GM10847 (cell line): ENCODE measurements around the gene SIL1.

ENCODE experiments used
- POLR2A ChIP-seq: IDR thresholded peaks from 2 replicates; pipeline ENCODE4 v1.6.1; 2011; ENCODE audit not compliant: insufficient read length; ENCODE audit errors: extremely low read depth

The SIL1 gene

DNA sequence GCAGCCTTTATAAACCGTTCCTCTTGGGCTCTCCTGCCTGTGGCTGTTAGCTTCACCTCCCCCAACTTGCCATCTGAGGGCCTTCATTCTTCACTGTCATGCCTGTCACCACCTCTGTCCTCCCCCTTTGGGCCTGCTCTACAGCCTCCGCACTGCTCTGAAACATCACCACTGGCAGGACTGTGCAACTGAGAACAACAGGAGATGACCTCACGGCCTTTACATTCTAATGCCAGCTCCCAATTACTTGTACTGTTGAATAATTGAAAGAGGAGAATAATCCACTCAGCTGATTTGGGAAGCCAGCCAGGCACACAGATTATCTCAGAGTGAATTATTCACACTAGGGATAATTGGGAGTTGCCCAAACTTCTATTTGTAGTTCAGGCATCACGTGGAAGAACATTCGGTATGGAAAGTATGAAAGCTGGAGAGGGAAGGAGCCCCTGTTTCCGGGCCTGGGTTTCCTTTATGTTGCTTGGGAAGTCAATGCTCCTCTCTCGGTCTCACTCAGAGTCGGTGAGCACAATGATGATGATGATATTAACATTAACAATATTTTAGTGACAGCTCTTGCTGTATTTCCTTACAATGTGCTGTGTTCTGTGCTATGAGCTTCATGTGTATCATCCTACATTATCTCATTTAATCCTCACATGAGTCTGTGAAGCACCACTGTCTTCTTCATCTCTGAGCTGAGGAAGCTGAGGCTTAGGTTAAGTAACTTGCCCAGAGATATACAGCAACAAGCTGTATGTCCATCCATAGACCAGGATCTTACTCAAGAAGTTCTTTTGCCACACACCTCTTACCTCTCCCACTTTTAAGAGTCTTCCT is 223.7 kb downstream of the SIL1 start:
- TF ChIP-seq POLR2A = no peak

DNA sequence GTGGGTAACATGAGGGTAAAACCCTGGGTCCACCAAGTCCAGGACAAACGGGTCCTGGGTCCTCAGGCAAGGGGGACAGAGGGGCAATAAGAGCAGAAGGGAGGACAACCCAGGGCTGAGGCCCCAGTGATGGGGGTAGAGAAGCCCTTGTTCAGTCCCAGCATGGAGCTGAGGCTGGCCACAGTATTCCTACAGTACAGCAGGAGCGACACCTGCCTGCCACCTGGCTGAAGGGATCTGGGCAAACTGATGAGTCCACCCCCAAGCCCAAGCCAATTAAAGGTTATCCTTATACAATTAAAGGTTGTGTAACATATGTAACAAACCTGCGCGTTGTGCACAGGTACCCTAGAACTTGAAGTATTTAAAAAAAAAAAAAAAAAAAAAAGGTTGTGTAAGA is 225.3 kb downstream of the SIL1 start:
- TF ChIP-seq POLR2A = no peak

DNA sequence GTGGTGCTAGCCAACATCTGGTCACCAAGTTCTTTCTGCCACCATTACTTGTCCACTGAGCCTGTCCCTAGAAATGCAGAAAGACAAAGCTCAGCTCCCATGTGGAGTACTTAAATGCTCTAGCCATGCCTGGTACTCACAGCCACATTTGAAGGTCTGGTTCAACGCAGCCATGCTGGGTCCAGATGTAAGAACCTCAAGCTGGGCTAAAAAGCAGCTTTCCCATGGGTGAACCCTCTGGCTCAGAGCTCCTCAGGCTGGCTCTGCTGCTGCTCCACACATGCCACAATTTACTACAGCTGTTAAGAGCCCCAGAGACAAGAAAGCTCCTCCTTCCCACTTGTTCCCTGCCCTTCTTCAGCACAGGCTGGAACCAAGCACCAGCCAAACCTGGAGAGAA is 225.9 kb downstream of the SIL1 start:
- no peak for TF ChIP-seq POLR2A

DNA sequence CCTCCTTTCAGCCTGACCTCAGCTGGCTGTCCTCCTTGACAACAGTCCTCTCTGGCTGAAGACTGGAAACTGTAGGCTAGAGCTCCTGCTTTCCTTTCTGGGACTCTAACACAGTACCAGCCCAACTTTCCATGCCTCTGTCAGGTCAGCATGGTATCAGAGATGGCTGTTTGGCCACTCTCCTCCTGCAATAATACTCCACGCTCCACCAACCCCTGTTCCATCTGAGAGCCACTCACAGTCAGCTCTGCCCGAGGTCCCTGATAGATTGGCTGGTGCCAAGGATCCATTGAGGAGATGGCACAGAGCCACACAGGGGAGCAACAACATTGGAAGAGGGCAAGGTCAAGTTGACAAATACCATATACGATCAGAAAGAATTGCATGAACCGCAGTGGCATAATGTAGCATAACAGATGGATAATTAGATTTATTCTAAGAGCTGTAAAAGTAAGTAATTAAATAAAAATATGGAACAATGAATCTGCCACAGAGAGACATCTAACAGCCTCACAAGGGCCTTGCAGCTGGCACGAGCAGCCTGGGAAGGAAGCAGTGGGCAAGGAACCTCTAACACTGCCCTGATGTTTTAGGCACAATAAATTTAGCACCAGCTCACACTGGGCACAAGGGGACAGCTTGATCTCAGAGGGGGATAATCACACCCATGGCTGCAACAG is 228.7 kb downstream of the SIL1 start:
- TF ChIP-seq POLR2A = no peak

DNA sequence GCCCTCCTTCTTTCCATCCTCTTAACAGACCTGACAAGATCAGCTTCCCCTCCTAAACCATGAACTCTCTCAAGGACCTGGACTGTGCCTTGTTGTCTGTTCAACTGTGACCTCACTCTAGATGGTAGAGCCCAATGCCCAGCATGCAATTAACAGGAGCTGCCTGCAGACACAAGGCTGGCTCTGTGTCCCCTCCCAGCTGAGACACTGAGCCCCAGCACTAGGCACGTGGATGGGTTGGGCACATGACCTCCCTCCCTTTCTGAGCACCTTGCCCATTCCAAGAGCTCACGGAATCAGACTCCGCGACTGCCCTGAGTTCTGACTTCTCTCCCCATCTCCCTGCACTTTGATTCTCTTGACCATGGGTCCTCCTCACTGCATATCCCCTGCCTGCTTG is 229.6 kb downstream of the SIL1 start:
- TF ChIP-seq POLR2A = no peak

DNA sequence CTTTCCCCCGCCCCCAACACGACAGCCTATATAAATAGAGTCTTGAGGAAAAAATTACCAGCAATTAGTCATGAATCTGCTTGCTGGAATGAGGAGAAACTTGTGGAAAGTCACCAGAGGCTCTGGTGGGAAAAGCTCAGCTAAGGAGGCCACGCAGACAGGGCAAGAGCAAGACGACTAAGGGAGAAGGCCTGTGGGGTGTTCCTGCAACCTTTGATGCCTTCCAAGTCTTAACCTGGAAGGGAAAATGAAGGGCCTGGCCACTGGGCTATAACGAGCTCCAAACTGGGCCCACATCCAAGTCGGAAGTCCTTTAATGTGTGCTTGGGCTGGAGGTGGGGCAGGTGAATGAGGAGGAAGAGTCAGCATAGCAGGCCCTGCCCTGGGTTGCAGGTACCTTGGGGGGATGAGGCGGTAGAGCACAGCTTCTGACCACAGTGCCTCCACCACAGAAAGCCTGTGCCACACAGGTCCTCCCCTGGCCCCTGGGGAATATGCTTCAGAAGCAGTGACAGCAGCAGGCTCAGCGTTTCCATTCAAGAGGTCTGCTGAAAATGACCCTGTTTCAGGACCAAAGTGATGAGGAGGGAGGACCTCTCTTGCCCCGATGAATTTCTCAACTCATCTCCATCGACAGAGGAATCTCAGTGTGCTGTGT is 230.2 kb downstream of the SIL1 start:
- TF ChIP-seq POLR2A = no peak

DNA sequence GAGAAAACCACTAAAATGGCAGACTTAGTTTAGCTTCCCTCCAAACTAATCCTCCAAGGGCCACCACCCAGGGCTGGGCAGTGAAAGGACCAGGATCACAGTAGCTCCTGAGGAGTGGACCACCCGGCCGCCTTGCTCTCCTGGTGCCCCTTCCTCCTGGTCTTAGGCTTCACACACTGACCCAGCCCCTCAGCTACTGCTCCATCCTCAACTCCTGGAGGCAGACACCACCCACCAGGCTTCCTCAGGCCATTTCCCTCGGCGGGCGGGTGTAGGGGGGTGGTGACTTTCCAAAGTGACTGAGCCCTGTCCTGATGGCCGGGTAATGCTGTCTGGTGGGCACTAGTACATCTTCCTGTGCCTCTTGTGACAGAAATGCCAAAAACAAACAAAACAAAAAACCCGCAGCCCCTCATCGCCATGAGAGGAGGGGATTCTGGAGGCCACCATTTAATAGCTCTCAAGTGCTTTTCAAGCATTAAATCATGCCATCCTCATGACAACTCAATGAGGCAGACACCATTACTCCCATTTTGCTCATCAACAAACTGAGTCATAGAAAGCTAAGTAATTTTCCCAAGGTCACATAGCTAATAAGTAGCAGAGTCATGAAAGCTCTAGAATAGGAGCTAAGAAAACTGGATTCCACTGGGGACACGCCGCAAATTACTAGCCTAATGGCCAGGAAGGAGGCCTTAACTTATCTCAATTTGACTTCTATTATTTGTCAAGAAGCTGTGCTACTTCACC is 231.8 kb downstream of the SIL1 start:
- no peak for TF ChIP-seq POLR2A

DNA sequence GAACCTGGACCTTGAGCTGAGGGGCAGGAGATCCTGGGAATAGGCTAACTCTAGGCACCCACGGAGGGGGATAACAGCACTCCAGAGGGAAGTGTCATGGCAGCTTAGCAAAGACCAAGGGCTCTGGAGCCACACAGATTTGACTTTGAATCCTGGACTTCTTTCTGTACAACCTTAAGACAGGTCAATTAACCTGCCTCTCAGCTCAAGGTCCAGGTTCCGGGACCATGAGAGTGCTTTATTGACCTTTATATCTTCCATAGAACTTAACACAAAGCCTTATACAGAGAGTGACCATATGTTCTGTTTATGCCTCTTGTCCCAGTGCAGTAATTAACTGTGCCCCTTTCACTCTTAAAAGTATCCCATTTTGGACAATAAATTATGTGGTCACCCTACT is 232.5 kb downstream of the SIL1 start:
- TF ChIP-seq POLR2A = no peak

DNA sequence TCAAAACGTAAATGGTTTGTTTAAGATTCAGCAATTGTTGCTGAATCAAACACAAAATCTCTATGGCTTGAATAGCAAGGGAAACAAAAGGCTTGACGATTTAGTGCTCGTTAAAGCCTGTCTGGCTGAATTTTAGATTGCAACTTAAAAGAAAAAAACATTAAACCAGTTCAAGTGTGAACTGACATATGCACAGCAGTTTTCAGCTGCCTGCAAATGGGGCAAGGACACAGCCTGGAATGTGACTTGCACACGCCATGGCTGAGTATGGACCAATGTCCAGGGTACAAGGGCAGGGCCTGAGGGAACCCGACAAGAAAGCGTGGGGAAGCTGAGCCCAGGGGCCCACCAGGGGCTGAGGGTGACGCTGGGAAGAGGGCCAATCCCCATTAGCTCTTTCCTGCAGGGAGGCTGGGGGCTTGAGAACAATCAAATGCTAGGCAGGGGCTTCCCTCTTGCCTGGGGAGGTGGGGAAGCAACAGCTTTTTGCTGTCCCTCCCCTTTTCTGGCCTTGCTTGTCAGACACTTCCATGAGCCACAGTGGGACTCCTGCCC is 233.4 kb downstream of the SIL1 start:
- no peak for TF ChIP-seq POLR2A

DNA sequence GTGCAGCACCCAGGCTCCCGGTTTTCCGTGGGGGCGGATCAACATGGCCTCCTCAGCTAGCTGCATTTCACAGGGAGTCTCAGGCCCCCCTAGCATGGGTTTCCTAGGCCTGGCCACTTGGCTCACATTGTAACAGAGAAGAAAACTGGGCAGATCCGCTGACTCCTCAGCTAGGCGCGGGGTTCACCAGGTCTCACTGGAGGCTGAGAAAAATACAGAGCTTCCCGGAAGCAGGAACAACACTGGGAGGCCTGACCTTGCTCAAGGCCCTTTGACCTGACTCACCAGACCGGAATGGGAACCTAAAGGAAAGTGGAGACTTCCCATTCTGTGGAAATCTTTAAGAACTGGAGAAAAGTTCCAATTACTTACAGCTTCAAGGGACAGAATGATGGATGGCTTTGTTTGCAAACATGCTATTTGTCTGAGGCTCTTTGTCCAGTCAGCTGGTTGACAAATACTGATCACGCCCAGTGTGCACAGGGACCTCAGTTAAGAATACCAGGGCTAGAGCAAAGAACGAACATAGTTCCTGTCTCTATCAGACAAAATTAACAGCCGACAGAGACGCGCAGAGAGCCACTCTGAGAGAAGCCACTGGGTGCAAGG is 234.3 kb downstream of the SIL1 start:
- no peak for TF ChIP-seq POLR2A

DNA sequence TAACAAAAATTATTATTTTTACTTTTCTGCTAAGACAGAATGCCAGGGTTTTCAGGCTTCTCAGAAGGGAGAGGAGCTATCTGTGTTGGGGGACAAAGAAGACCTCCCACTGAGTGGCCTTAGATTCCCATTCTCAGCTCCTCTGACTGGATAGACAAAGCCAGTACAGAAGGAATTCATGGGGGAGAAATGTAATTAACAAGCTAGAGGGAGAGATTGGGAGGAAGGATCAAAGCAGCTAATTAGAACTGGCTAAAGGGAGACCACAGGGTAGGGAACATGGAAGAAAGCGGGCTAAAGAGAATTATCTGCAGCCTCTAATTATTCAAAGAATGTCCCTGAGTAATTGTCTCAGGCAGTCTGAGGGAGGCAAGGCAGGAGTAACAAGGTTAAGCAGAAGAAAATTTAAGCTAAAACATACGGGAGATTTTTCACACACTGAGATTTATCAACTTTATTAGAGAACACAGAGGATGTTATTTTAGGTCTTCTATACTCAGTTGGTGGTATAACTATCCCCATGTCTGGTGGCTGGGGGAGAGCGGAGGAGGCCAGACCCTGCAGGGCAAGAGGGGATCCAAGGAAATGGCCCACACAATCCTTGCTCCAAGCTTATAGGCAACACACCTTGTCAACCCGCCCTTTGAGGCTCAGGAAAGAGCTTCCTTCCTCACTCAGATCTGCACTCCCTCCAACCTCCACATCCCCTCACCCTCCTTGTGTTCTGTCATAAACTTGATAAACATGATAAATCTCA is 235.4 kb downstream of the SIL1 start:
- TF ChIP-seq POLR2A = no peak

DNA sequence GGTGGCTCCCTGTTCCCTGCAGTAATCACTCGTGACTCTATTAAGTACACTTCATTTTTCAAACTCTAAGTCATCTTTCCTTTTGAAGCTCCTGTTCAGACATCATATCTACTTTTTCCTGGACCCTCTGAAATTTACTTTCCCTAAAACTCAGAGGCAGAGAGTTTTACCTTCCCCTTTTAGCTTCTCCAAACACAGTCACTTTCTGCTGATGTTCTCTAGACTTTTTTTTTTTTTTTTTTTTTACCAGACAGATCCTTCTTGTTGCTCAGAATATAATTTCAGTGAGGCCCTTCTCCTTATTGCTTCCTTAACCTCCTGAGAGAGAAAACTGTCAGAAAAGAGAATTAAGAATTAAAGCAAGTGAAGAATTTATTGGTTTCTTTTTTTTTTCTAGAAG is 236.4 kb downstream of the SIL1 start:
- no peak for TF ChIP-seq POLR2A

DNA sequence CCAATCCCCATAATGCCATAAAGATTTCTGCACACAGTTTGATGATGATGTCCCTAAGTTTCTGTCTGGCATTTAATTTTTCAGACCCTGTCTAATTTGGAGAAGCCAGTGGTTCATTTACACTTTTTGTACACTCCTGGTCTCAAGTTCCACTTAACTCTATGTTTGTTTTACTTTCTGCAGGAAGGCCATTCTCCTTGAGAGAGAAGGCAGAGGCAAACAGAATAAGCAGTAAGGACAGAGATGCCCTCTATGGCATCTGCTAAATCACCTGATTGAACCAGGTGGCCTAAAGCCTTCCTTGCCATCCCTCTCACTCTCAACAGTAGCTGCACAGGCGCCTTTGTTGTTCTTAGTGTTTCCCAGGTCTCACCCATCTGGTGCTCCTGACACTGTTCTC is 236.9 kb downstream of the SIL1 start:
- no peak for TF ChIP-seq POLR2A

DNA sequence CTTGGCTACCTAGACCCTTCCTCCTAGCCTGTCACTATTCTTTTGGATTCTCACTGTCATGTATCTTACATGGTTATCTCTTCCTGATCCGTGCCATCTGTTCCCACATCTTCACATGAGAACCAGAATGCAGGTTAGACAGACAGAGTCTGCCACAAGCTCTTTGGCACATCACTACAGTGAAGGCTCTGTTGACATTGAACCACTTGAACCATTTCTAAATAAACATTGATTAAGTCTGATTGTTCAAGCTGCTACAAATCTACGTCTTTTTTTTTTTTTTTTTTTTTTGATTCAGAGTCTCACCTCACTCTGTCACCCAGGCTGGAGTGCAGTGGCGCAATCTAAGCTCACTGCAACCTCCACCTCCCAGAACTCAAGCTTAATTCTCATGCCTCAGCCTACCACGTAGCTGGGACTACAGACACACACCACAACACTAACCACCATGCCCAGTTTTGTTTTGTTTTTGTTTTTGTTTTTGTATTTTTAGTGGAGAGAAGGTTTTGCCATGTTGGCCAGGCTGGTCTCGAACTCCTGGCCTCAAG is 237.9 kb downstream of the SIL1 start:
- TF ChIP-seq POLR2A = no peak
